GM18909 (cell line): Measurements from ENCODE around the gene SIRT2.
"Not testable (repeated sequence)": the region's sequence is repeated elsewhere in the genome, so short reads cannot be mapped to it uniquely, and the experiment has no call there.

Experiments used
- ATAC-seq: cut with Tn5 transposase; IDR thresholded peaks from one replicate; pipeline ENCODE4 v1.9.1; 2021; ENCODE audit warnings: mild to moderate bottlenecking; ENCODE audit not compliant: unreplicated experiment, poor library complexity

The SIRT2 gene

DNA sequence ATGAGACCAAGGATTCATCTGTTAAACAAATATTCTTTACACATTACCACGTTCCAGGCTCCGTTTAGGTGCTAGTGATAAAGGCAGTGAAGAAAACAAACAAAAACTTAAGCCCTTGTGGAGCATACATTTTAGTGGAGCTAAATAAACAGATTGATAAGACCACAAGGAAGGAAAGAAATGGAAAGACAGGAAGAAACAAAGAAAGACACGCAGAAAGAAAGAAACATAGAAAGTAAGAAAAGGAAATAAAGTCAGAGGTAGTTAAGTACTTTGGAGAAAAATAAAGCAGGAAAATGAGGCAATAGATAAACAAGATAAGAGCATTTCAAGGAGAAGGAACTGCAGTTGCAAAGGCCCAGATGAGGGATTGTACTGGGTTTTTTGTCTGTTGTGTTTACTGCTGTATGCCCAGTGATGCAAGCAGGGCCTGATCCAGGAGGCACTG is 1.3 kb upstream of the SIRT2 start:
- ATAC-seq: no peak

DNA sequence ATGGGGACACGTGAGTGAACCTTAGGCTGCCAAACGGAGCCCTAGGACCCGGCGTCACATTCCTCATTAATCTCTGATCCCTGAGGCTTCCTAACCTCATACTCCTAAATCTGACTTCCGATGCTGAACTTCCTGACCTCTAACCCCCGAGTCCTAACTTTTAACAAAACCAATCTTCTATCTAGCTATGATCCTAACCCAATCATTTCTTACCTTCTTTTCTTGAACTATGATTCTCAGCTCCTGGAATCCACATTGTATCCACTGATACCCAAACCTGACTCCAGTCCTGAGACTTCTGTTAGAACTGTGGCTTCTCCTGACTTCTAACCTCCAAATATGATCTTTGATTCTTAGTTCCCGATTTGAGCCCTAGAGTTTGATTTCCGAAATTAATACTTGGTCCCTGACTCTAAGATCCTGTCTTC is 798 bp upstream of the SIRT2 start:
- ATAC-seq: no peak

DNA sequence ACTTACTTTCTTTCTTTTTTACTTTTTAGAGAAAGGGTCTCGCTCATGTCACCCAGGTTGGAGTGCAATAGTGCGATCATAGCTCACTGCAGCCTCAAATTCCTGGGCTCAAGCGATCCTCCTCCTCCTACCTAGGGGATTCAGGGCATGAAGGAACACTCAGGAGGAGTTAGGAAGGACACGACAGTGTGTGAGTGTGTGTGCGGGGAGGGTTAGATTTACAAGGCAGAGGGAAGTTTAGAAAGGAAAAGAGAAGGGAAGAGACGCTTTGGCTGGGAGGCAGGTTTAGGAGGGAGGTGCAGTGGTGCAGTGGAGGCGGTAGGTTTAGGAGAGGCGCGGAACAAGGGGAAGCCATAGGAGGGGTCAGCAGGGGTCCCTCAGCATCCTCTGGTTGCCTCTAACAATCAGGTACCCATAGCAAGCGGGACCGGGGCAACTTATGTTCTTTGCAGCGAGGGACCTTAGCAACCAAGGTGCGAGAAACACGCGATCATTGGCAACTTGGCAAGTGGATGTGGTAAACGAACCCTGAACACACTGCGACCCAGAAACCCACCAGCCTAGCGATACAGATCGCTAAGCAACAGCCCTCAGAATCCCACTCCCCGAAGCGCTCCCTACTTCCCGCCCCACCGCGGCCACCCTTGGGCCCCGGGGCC is 501 bp downstream of the SIRT2 start:
- no peak for ATAC-seq

DNA sequence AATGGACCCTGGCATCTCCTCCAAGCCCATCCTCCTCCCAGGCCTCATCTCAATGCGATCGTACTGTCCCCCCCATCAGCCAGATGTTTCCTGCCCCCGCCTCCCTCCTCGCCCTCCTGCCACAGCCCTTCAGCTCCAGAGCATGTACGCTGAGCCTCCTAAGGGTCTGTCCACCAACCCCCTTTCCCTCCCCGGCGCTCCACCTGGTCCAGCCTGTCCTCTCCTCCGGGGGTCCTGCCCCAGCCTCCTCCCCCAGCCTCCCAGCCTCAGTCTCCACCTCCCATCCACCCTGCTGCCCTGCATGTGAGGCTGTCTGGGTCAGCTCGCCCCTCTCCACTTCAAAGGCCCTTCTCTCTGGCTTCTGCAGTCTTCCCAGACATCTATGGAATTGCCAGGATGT is 4.5 kb downstream of the SIRT2 start:
- ATAC-seq: no peak

DNA sequence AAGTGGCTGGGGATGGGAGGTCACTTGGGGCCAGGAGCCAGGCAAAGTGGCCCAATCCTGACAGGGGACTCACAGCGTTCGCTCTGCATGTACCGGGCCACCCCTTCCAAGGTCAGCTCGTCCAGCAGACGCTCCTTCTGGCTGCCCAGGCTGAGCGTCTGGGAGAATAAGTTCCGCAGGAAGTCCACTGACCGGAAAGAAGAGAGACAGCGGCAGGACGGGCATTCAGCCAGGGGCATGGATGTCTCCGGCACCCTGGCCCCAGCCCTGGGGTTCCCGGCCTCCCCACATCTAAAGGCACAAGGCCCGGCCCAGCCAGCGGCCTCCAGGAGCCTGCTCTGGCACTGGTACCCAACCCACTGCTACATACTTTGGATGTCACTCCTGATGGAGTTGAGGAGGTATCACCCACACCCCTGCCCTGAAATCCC is 6.1 kb downstream of the SIRT2 start:
- no peak for ATAC-seq

DNA sequence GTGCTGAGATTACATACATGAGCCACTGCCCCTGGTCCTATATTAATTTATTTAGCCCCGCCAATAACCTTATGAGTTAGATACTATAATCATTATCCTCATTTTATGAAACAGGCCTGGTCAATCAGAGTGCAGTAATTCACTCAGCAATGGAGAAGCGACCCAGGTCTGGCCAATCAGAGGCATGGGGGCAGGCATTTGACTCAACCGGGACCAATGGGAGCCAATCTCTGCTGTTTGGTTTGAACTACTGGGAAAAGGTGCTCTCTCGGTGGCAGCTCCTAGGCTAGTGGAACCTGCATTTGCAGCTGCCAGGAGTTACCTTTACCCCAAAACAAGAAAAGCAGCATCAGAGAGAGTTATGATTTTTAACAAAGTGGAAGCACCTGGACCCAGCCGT is 6.6 kb downstream of the SIRT2 start:
- no peak for ATAC-seq

DNA sequence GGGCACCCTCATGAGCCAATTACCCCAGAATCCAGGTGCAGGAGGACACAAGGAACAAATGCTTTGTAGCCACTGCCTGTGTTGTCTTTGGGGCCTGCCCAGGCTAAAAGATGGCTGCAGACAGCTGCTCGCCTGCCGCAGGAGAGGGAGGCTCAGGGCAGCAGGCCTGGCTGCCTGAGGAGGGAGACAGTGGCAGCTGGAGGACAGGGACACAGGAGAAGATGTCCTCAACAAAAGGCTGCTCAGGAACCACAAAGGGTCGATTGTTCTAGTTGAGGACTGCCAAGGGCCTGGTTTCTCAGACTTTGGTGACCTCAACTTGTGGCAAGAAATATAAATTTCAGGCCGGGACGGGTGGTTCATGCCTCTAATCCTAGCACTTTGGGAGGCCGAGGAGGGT is 7.6 kb downstream of the SIRT2 start:
- ATAC-seq: no peak

DNA sequence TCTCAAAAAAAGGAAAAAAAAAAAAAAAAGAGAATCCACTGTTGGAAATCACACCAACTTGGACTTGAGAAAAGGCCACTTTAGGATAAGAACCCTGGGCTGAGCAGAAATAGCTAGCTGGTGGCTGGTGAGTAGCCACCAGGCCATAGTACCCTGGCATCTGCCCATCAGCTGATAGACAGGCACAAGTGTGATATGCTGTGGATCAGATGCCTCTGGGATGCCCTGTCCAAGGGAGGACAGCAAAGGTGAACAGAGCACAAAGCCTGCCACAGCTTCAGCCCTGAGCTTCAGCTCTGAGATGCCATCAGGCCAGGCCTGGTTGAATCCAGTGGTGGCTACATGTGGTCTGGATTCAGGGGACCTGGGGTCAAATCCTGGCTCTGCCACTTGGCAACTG is 8.7 kb downstream of the SIRT2 start:
- ATAC-seq: no peak

DNA sequence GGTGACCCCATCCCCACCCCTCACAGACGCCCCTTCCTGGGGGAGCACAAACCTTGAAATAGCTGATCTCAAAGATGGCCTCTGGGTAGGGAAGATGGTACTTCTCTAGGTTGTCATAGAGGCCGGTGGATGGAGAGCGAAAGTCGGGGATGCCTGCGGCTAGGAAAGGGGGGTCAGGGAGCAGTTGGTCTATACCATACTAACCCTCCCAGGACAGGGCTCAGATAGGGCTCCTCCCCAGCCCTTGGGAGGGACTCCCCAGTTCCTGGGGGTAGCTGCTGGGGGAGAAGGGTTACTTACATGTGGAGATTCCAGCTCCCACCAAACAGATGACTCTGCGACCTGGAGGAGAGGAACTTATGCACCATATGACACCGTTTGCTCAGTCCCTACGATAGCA is 9.6 kb downstream of the SIRT2 start:
- no peak for ATAC-seq

GRCh38 chr19:38888876-38889275 is 10.5 kb downstream of the SIRT2 start:
- no peak for ATAC-seq

GRCh38 chr19:38884691-38885090 is 14.7 kb downstream of the SIRT2 start:
- not testable (repeated sequence) for ATAC-seq

DNA sequence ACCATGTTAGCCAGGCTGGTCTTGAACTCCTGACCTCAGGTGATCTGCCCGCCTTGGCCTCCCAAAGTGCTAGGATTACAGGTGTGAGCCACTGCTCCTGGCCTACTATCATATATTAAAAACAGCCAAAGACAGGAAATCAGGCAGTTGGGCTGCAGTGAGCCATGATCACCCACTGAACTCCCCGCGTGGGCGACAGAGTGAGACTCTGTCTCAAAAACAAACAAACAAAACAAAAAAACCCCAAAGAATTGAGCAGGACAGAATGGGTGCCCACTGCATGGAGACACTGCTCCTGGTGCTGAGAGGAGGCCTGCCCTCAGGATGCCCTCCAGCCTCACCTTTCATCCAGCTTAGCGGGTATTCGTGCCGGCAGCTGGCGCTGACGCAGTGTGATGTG is 16.1 kb downstream of the SIRT2 start:
- ATAC-seq: no peak

DNA sequence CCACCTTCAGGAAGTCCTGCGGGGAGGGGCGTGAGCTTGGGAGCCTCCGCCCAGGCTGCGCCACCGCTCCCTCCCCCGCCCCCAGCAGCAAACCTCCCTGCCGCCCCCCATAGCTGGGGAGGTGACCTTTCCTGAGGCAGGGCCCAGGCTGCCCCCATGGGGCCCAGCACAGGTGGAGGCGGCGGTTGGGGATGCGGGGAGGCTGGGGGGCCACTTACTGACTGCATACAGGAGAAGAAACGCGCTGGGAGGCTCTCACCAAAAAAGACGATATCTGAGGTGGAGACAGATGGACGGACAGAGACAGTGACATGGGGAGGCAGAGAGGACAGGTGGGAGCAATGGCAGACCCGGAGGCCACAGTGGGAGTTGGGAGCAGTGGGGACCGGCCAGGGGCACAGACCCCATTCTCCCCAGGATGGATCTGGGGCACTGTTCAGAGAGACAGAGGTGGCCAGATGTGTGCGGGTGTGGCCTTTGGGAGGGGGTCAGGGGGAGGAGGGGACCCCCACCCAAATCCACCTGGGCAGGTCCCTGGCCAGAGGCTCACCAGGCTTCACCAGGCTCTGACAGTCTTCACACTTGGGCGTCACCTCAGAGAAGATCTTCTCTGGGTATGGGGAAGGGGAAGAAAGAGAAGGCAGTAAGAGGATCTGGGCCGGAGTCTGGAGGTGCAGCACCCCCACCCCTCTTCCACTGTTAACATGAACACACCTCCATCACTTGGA is 18.4 kb downstream of the SIRT2 start:
- no peak for ATAC-seq

DNA sequence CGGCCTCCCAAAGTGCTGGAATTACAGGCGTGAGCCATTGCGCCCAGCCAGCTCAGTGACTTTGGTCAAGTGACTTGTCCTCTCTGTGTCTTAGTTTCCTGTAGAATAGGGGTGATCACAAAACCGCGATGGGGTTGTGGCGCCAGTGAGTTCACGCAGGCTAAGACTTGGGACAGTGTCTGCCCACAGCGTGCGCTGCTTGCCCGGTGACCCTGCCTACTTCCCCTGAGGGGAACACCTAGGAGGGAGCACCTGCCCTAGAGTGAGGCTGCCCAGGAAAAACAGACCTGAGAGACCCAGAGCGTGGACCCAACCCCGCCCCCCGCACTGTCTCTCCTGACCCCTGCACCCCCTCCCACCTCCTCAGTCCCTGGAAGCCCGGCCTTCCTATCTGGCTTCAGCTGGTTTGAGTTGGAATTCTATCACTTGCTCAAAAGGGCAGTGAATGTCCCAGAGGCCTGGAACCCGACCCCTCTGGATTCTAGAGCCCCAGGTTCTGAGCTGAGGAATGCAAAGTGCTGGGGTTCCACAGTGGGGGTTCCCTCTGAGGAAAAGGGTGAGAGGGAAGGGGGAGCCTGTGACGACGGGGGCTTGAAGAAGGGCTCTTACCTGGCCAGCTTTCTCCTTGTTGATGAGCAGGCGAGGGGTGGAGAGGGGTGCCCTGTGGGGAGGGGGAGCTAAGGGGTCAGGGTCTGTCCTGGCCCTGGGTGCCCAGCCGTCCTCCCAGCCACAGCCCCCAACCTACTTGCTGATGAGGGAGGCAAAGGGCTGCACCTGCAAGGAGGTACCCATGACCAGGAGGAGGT is 19.1 kb downstream of the SIRT2 start:
- no peak for ATAC-seq

DNA sequence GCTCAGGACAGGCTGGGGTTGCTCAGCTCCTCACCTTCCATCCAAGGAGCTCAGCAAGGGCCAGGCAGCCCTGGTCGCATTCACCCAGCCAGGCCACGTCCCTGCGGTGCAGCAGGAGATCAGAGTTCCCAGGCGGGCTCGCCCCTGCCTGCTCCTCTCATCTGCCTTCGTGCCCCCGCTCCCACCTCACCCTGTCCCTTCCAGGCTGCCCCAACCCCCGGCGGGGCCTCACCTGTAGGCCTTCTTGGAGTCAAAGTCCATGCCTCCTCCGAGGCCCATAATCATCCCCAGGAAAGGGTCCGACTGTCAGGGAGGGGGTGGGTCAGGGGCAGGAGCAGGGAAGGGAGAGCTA is 20.0 kb downstream of the SIRT2 start:
- no peak for ATAC-seq

GRCh38 chr19:38878575-38879399 is 20.6 kb downstream of the SIRT2 start:
- no peak for ATAC-seq

GRCh38 chr19:38877781-38878574 is 21.4 kb downstream of the SIRT2 start, which contains the start of gene RINL:
Gene RINL (minus strand): TSS chr19:38878275. CDS start chr19:38876742, 1,533 bp downstream.
- no peak for ATAC-seq

GRCh38 chr19:38875656-38876395 is 23.6 kb downstream of the SIRT2 start:
- ATAC-seq: no peak

GRCh38 chr19:38873400-38873799 is 26.0 kb downstream of the SIRT2 start:
- ATAC-seq: not testable (repeated sequence)
